Measurements from ENCODE around the gene NEK7. TPM values are rescaled to one million over a fixed set of nuclear protein-coding genes. Genes with fewer than 3 reads are reported as not detected.

The NEK7 gene
- total RNA-seq, 1 donor from 2014 or later = 40.3 TPM

DNA sequence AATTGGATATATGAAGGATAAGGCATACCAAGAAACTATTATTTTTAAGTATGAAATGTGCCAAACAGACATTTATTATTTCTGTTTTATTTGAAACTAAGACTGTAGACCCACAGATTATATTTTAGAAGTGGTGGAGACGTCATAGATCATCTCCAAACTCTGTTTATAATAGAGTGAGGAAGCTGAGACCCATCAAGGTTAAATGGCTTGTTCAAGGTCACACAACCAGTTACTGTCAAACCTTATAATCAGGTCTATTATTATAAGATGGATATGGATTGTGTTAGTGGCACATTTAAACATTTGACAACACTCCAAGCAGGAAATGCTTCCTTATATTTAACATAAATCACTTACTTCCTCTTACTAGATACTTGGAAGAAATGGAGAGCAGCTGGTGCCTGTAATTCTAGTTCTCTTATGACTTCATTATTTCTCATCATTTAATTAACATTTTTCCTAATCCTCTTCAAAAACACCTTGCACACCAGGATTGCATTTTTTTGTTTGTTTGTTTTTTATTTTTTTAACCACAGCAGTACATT is 117.0 kb downstream of the NEK7 start:
- no peaks in the 10 kb centered on the region for H3K27me3 ChIP-seq (ENCODE audit: control insufficient read depth, insufficient read depth, low read length)
- no peak for FAIRE-seq
- no peak for TF ChIP-seq CTCF (IDR thresholded peaks at IDR 0.05; ENCODE audit: insufficient read depth, low read length, severe bottlenecking)
- H3K36me3 ChIP-seq (ENCODE audit: control insufficient read depth, insufficient read depth, low read length) = no peaks in the 10 kb centered on the region
- no peak for DNase-seq (ENCODE audit: low read depth)
- H3K4me3 ChIP-seq (ENCODE audit: low read depth, low read length) = no peak overlapping the region

DNA sequence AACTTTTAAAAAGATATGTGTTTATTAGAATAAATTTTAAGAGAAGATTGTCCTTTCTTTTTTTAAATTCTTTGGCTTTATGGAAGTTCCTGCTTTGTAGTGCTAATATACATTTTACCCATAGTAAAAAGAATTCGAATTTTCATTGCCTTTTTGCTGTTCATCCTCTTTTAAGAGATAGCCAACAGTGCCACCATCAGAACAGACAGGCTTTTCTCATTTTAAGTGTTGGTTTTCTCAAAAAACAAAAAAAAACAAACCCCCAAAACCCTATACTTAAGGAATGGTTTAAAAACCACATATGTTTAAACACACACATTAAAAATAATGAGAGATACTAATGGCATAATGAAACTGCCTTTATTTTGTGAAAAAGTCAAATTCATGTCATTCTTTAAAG is 118.8 kb downstream of the NEK7 start:
- no peak for FAIRE-seq
- no peak for DNase-seq (ENCODE audit: low read depth)
- Histone ChIP-seq H3K27me3 (ENCODE audit: control insufficient read depth, insufficient read depth, low read length) (no peaks in the 10 kb centered on the region), H3K36me3 (ENCODE audit: control insufficient read depth, insufficient read depth, low read length) (no peaks in the 10 kb centered on the region), H3K4me3 (ENCODE audit: low read depth, low read length) (no peak overlapping the region)
- no peak for TF ChIP-seq CTCF (IDR thresholded peaks at IDR 0.05; ENCODE audit: insufficient read depth, low read length, severe bottlenecking)

- Histone ChIP-seq H3K4me3 (ENCODE audit: low read depth, low read length) (no peak overlapping the region), H3K36me3 (ENCODE audit: control insufficient read depth, insufficient read depth, low read length) (no peaks in the 10 kb centered on the region), H3K27me3 (ENCODE audit: control insufficient read depth, insufficient read depth, low read length) (no peaks in the 10 kb centered on the region)
- no peak for TF ChIP-seq CTCF (IDR thresholded peaks at IDR 0.05; ENCODE audit: insufficient read depth, low read length, severe bottlenecking)
- FAIRE-seq (no peak), DNase-seq (ENCODE audit: low read depth) (no peak)
Measured at GRCh38 chr1:198276241-198276640, 119.4 kb downstream of the NEK7 start.

- no peak for FAIRE-seq
- TF ChIP-seq CTCF (IDR thresholded peaks at IDR 0.05; ENCODE audit: insufficient read depth, low read length, severe bottlenecking) = no peak
- Histone ChIP-seq H3K36me3 (ENCODE audit: control insufficient read depth, insufficient read depth, low read length) (no peaks in the 10 kb centered on the region), H3K4me3 (ENCODE audit: low read depth, low read length) (no peak overlapping the region), H3K27me3 (ENCODE audit: control insufficient read depth, insufficient read depth, low read length) (no peaks in the 10 kb centered on the region)
- DNase-seq (ENCODE audit: low read depth) = no peak
Measured at GRCh38 chr1:198278943-198279342, 122.1 kb downstream of the NEK7 start.

DNA sequence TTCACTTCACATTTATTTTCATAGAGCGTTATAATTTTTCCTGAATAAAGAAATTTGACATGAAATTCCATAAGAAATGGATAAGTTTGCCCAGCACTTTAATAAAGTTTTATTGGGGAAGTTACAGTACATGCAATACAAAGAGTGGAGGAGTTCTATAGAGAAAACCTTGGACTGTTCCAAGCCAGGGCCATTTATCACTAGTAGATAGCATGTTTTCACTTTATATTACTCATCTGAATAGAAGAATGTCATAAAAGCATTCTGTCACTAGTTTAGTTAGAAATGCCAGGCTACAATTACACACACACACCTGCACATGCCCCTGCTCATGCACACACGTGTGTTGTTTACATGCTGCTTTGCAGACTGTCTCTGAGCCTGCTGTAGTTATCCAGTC is 123.3 kb downstream of the NEK7 start:
- DNase-seq (ENCODE audit: low read depth) (no peak), FAIRE-seq (no peak)
- Histone ChIP-seq H3K27me3 (ENCODE audit: control insufficient read depth, insufficient read depth, low read length) (no peaks in the 10 kb centered on the region), H3K4me3 (ENCODE audit: low read depth, low read length) (no peak overlapping the region), H3K36me3 (ENCODE audit: control insufficient read depth, insufficient read depth, low read length) (no peaks in the 10 kb centered on the region)
- TF ChIP-seq CTCF (IDR thresholded peaks at IDR 0.05; ENCODE audit: insufficient read depth, low read length, severe bottlenecking) = no peak

DNA sequence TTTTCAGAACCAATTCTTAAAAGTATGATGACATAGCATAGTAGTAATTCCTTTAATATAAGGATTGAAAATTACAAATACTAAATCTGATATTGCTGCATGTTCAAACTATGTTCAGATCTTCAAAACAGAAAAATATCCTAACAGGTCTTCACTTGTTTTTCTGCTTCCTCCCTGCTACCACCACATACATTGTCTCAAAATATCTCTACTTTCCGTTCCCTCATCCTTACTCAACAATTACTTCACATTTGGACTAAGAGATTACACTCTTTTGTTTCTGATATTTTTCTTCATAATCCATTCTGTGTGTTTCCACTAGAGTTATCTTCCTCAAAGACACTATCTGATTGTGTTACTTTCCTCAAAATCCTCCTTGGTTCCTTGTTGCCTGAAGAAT is 125.1 kb downstream of the NEK7 start:
- H3K36me3 ChIP-seq (ENCODE audit: control insufficient read depth, insufficient read depth, low read length) = no peaks in the 10 kb centered on the region
- DNase-seq (ENCODE audit: low read depth) (peak; percentile 61), FAIRE-seq (no peak)
- no peak overlapping the region for H3K4me3 ChIP-seq (ENCODE audit: low read depth, low read length)
- TF ChIP-seq CTCF (IDR thresholded peaks at IDR 0.05; ENCODE audit: insufficient read depth, low read length, severe bottlenecking) = no peak
- H3K27me3 ChIP-seq (ENCODE audit: control insufficient read depth, insufficient read depth, low read length) = no peaks in the 10 kb centered on the region
